HG02943 (cell line): ENCODE measurements around the gene UCN2.
A peak's percentile ranks its signal among the peaks of the same experiment; 100 is the strongest.

Experiments
- ATAC-seq: cut with Tn5 transposase; IDR thresholded peaks from one replicate; pipeline ENCODE4 v1.9.1; 2021; ENCODE audit warnings: mild to moderate bottlenecking, low read depth, moderate library complexity; ENCODE audit not compliant: unreplicated experiment

Gene UCN2, protein sequence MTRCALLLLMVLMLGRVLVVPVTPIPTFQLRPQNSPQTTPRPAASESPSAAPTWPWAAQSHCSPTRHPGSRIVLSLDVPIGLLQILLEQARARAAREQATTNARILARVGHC

GRCh38 chr3:48563382-48563918 is at the start of gene UCN2:
Gene UCN2 (minus strand): TSS chr3:48563781. CDS start chr3:48563124, 657 bp downstream.
- ATAC-seq = no peak

- no peak for ATAC-seq
These were observed 48.7 kb upstream of the UCN2 start for GRCh38 chr3:48612309-48612708.

GRCh38 chr3:48609088-48610005 is 45.8 kb upstream of the UCN2 start, which contains the start of gene UQCRC1:
Gene UQCRC1 (minus strand): TSS chr3:48609646. CDS start chr3:48609620, 26 bp downstream.
- ATAC-seq = peak; percentile 93

GRCh38 chr3:48607519-48607918 is 43.9 kb upstream of the UCN2 start:
- ATAC-seq = no peak

- no peak for ATAC-seq
These were observed 38.0 kb upstream of the UCN2 start for GRCh38 chr3:48601622-48601994.

DNA sequence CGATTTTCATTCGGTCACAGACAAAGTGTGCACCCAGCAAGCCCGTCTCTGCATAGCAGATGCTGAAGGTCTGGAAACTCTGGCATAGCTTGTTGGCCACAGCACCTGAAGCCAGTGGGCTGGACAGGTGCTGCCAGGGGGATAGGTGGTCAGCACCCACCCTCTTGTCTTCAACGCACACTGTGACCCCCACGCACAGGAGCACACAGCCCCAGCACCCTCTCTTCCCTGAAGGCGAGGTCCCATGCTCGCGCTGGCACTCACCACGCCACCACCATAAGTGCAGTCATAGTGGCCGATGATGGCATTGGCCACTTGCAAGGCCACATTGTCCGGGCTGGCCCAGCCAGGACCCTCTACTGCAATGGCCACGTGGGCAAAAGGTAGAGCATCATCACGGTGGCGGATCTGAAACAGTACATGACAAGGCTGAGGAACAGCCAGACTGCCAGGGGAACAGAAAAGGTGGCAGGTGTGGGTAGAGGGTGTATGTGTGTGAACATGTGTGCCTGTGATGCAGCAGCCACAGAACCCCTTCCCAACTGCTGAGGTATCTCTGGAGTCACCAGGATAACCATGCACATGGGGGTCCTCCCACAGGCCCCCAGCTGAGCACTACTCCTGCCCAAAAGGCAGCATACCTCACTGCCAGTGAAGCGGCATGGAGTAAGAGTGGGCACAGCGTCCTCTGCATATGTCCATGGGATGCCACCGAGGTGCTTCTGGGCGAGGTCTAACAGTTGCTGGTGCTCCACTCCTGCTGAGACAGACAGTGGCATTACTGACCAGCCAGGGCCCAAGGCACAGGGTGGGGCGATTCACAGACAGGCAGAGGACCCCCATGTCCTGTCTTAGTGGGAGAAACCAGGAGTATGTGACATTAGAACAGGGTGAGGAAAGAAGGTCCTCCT is 37.4 kb upstream of the UCN2 start:
- no peak for ATAC-seq

DNA sequence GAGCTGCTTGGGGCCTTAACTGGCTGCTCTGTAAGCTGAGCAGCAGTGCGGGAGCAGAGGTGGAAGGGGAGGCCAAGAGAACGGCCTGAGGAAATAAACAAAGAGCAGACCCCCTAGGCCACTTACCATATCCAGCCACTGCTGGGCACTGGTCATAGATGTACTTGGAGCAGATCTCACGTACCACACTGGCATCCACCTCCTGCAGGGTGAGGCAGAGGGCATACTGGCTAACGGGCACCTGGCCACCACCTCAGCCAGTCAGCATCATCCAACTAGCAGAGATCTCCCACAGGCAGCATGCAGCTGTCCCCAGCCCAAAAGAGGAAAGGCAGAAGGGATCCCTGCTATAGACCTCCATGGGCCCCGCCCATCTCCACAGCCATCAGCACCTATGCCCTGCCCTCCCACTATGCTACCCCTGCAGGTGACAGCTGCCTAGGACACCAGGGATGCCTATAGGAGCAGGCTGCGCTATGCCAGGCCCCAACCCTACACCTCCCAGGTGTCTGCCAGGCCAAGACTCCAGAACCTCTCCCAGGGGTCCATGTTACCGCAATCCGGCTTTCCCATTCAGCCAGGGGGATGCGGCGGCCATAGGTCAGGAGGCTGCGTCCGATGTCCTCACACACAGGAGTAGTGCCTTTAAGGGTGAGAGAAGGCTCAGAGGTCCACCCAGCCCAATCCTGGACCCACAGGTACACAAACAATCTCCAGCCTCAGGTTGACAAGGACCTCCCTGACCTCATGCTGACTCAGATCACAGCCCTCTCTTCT is 36.1 kb upstream of the UCN2 start:
- no peak for ATAC-seq

DNA sequence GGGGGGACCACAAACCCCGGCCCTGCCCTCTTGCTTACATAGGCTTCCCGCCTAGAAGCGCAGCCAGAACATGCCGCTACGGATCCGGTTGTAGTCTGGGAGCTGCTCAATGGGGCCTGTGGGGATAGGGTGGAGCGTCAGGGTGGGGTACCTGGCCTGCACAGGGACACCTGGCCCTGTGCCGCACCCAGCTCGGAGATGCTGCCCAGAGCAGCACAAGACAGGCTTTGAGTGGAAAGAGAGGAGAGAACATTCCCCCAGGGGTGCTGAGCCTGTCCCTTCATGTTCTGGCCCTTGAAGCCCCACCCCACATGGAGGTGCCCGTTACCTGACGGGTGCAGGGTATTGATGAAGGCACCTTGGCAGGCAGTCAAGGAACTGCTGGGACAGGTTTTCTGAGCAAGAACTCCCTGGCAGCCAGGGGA is 35.5 kb upstream of the UCN2 start:
- no peak for ATAC-seq

- ATAC-seq = no peak
These were observed 34.9 kb upstream of the UCN2 start for GRCh38 chr3:48598323-48599076.

DNA sequence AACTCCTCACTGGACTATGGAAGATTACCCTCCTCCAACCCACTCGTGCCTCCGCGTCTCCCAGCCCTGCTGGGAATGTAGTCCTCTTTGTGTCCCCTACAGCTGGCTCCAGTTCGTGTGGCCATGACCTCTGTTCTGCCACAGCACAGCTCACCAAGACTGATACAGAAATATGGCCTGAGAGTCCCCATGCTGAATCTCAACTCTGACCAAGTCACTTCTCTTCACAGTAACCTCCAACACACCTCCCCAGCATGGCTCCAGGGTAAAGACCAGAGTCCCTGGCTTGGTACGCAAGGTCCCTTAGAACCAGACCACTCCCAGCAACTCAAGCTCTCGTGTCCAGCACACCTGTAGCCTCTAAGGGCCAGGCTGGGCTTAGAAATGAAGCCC is 33.8 kb upstream of the UCN2 start:
- no peak for ATAC-seq

DNA sequence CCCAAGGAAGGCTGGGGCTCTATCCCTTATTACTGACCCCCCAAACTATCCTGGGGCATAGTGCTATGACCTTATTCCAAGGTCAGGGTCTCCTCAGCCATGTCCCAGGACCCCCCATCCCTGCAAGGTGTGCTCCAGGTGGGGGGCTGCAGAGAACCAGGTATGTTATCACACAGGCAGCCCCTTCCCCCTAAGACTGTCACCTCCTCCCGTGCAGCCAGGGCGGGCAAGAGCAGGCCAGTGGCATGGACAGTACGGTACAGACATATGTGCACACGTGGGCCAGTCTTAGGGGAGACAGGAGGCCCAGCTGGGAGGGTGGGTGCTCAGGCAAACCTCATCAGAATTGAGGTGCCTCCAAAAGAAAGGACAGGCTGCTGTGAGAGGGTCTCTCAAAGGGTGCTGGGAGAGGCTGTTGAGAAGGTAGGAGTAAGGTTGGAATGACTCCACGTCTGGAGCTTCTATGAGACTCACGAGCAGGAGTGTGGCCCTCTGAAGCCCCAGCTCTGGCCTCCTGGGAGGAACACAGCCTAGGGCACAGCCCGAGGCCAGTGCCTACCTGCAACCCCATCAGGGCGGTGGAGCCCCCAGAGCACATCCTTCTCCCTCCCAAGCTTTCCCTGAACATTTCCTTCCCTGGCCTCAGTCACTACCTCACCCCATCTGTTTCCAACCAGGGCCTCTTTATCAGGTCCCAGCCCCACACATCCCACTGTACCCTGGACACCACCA is 33.3 kb upstream of the UCN2 start:
- no peak for ATAC-seq

DNA sequence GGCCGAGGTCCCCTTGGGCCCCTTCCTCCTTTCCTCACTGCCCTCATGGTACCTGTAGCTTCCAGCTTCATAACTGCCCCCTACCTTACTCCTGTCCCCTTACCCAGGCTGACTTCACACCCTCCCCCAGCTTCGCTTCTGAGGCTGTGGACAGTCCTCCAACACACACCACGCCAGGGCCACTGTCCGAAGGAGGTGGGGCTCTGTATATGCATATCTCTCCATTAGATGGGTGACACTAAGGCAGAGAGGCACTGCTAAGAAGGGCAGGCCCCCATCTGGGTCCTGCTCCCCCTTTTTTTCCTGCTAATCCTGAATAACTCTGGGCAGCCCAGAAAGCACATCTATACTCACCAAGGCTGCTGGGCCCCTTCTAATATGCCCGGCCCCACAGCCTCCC is 32.6 kb upstream of the UCN2 start:
- ATAC-seq = no peak

GRCh38 chr3:48595526-48596121 is 32.0 kb upstream of the UCN2 start:
- ATAC-seq = no peak

- no peak for ATAC-seq
These were observed 31.5 kb upstream of the UCN2 start, which contains the start of gene COL7A1 for GRCh38 chr3:48595075-48595525. Gene COL7A1 (minus strand): TSS chr3:48595329. CDS start chr3:48595159, 170 bp downstream.

GRCh38 chr3:48594417-48595049 is 31.0 kb upstream of the UCN2 start:
- ATAC-seq = no peak

GRCh38 chr3:48593337-48593736 is 29.8 kb upstream of the UCN2 start:
- ATAC-seq = no peak

DNA sequence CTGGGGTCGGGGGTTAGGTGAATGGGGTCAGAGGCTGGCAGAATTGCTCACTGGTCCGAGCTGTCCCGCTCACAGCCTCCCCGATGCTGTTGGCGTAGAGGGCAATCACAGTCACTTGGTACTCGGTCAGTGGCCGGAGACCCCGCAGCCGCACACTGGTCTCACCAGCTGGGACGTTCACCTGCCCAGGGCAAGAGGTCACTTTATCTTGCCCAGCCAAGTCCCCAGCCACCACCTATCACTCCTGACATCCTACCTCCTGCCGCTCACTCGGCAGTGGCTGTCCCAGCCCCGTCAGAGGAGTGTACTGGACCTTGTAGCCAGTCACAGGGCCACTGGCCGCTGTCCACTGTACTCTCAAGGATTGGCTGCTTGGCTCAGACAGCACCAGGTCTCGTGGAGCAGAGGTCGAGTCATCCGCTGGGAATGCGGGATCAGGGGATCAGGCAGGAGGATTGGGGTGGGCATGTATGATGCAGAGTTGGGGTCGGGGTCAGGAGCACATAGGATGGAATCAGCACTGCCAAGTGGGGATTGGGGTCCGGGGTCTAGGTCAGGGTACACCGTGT is 29.0 kb upstream of the UCN2 start:
- ATAC-seq = no peak
